NB4 (cell line): ENCODE data around the gene MAD1L1.

Experiments
- DNase-seq: peaks from one replicate; pipeline ENCODE4 v3.0.0; 2010; ENCODE audit warnings: low read depth
- H3K4me3 ChIP-seq: one replicate; pipeline ENCODE4 v1.5.1; 2011; ENCODE audit warnings: mild to moderate bottlenecking, low read depth, low read length, moderate library complexity
- CTCF ChIP-seq: IDR thresholded peaks from one replicate; pipeline ENCODE4 v1.5.1; 2012; ENCODE audit warnings: low read depth, low read length
- MAX ChIP-seq: IDR thresholded peaks from 2 replicates; pipeline ENCODE4 v1.6.1; 2011; ENCODE audit warnings: low read depth, low read length
- MYC ChIP-seq: IDR thresholded peaks from 2 replicates; pipeline ENCODE4 v1.6.1; 2011; ENCODE audit warnings: low read depth, low read length
- POLR2A ChIP-seq: IDR thresholded peaks from 2 replicates; pipeline ENCODE4 v1.6.1; 2011; ENCODE audit warnings: mild to moderate bottlenecking; ENCODE audit not compliant: insufficient read length; ENCODE audit errors: extremely low read depth

Gene MAD1L1

GRCh38 chr7:2224934-2225333 lies 7.8 kb downstream of the MAD1L1 start:
- H3K4me3 ChIP-seq, result no peak overlapping the region
- no peak for DNase-seq
- TF ChIP-seq MAX (no peak), MYC (no peak), POLR2A (no peak), CTCF (no peak)

GRCh38 chr7:2224491-2224928 lies 8.2 kb downstream of the MAD1L1 start:
- DNase-seq, result no peak
- no peak overlapping the region for H3K4me3 ChIP-seq
- no peak for TF ChIP-seq MYC
- TF ChIP-seq POLR2A, result no peak
- TF ChIP-seq MAX, result no peak
- no peak for TF ChIP-seq CTCF

- DNase-seq, result no peak
- no peak overlapping the region for H3K4me3 ChIP-seq
- no peak for TF ChIP-seq MAX
- TF ChIP-seq MYC, result no peak
Observed at GRCh38 chr7:2223321-2223720, 9.4 kb downstream of the MAD1L1 start.

- TF ChIP-seq MAX, result no peak
- DNase-seq, result no peak
- no peak overlapping the region for H3K4me3 ChIP-seq
Observed at GRCh38 chr7:2222516-2222915, 10.2 kb downstream of the MAD1L1 start.

GRCh38 chr7:2220954-2221353 lies 11.8 kb downstream of the MAD1L1 start:
- no peak overlapping the region for H3K4me3 ChIP-seq
- no peak for TF ChIP-seq MAX
- no peak for TF ChIP-seq CTCF
- TF ChIP-seq MYC, result no peak
- no peak for TF ChIP-seq POLR2A
- no peak for DNase-seq

GRCh38 chr7:2220506-2220905 lies 12.2 kb downstream of the MAD1L1 start:
- no peak for DNase-seq
- TF ChIP-seq MAX (no peak), CTCF (no peak), POLR2A (no peak), MYC (no peak)
- no peak overlapping the region for H3K4me3 ChIP-seq

GRCh38 chr7:2220030-2220429 lies 12.7 kb downstream of the MAD1L1 start:
- no peak for DNase-seq
- no peak for TF ChIP-seq CTCF
- no peak for TF ChIP-seq POLR2A
- no peak for TF ChIP-seq MAX
- TF ChIP-seq MYC, result no peak

More at GRCh38 chr7:2220030-2220429, 12.7 kb downstream of the MAD1L1 start:
- H3K4me3 ChIP-seq, result no peak overlapping the region
